Inflammatory macrophage treated with lipopolysaccharide for 4 hours (primary cell): Measurements from ENCODE around the gene RPGRIP1L.
"Not testable (repeated sequence)": the region's sequence is repeated elsewhere in the genome, so short reads cannot be mapped to it uniquely, and the experiment has no call there.

Source experiments
- DNase-seq: peaks from one replicate; pipeline ENCODE4 v3.0.0-alpha.2; 2020

RPGRIP1L gene

GRCh38 chr16:53711390-53711789, 7.7 kb upstream of the RPGRIP1L start:
- DNase-seq: no peak

GRCh38 chr16:53708490-53708889, 4.8 kb upstream of the RPGRIP1L start:
- no peak for DNase-seq

- no peak for DNase-seq
Observed at GRCh38 chr16:53707671-53708070, 4.0 kb upstream of the RPGRIP1L start.

- no peak for DNase-seq
Observed at GRCh38 chr16:53704445-53704813, 770 bp upstream of the RPGRIP1L start.

GRCh38 chr16:53698271-53698670, 5.4 kb downstream of the RPGRIP1L start:
- DNase-seq: not testable (repeated sequence)

- no peak for DNase-seq
Observed at GRCh38 chr16:53695070-53695469, 8.6 kb downstream of the RPGRIP1L start.

GRCh38 chr16:53693320-53693719, 10.3 kb downstream of the RPGRIP1L start:
- DNase-seq: no peak

- DNase-seq: no peak
Observed at GRCh38 chr16:53692146-53692545, 11.5 kb downstream of the RPGRIP1L start.

- no peak for DNase-seq
Observed at GRCh38 chr16:53690771-53691170, 12.9 kb downstream of the RPGRIP1L start.

GRCh38 chr16:53689636-53690035, 14.0 kb downstream of the RPGRIP1L start:
- no peak for DNase-seq

- DNase-seq: no peak
Observed at GRCh38 chr16:53686710-53687109, 16.9 kb downstream of the RPGRIP1L start.

- not testable (repeated sequence) for DNase-seq
Observed at GRCh38 chr16:53685334-53685733, 18.3 kb downstream of the RPGRIP1L start.

GRCh38 chr16:53681354-53681753, 22.3 kb downstream of the RPGRIP1L start:
- no peak for DNase-seq

GRCh38 chr16:53680756-53681155, 22.9 kb downstream of the RPGRIP1L start:
- DNase-seq: no peak

- no peak for DNase-seq
Observed at GRCh38 chr16:53678756-53679343, 24.8 kb downstream of the RPGRIP1L start.

- no peak for DNase-seq
Observed at GRCh38 chr16:53678155-53678554, 25.5 kb downstream of the RPGRIP1L start.

GRCh38 chr16:53673189-53673588, 30.5 kb downstream of the RPGRIP1L start:
- no peak for DNase-seq

- DNase-seq: no peak
Observed at GRCh38 chr16:53672461-53672860, 31.2 kb downstream of the RPGRIP1L start.

- DNase-seq: no peak
Observed at GRCh38 chr16:53668869-53669268, 34.8 kb downstream of the RPGRIP1L start.

- no peak for DNase-seq
Observed at GRCh38 chr16:53666786-53667415, 36.8 kb downstream of the RPGRIP1L start.

GRCh38 chr16:53664724-53665345, 38.8 kb downstream of the RPGRIP1L start:
- no peak for DNase-seq

GRCh38 chr16:53662072-53662471, 41.6 kb downstream of the RPGRIP1L start:
- no peak for DNase-seq

GRCh38 chr16:53654946-53655345, 48.7 kb downstream of the RPGRIP1L start:
- DNase-seq: no peak

GRCh38 chr16:53651357-53651756, 52.3 kb downstream of the RPGRIP1L start:
- DNase-seq: no peak

GRCh38 chr16:53646506-53646905, 57.2 kb downstream of the RPGRIP1L start:
- no peak for DNase-seq
